IMR-90 (cell line): ENCODE measurements around the gene FARP1.

ENCODE experiments used
- BHLHE40 ChIP-seq: fragments of 150-350 bp; IDR thresholded peaks from 2 replicates; pipeline ENCODE4 v1.6.1; 2016; ENCODE audit warnings: mild to moderate bottlenecking, low read depth, low read length
- CTCF ChIP-seq: conservative IDR thresholded peaks from 2 replicates; pipeline ENCODE4 v1.5.1; 2012; ENCODE audit warnings: mild to moderate bottlenecking, low read depth, low read length, improper control_type of control experiment
- POLR2A ChIP-seq: IDR thresholded peaks from 2 replicates; pipeline ENCODE4 v1.6.1; 2012; ENCODE audit warnings: mild to moderate bottlenecking, low read depth, low read length

DNA sequence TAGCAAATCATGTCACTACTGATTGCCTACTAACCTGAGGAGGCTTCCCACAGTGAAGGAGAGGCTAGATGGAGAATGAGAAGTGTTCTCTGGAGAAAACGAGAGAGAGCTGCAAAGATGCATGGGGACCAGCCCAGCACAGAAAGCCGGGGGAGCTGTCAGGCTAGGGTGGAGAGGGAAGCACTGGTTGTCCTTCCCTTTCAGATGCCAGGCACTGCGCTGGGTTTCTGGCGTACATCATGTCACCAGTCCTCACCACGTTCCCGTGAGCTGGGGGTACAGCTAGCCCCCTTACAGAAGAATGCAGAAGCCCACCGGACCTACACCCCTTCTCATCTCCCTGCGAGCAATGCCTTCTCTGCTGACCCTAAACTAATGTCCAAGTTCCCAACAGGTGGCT, 348.0 kb downstream of the FARP1 start:
- TF ChIP-seq POLR2A (no peak), CTCF (no peak), BHLHE40 (no peak)
